GM21529 (cell line): Measurements from ENCODE around the gene CCNYL1.
"Not testable (repeated sequence)": the region's sequence is repeated elsewhere in the genome, so short reads cannot be mapped to it uniquely, and the experiment has no call there.

Source experiments
- ATAC-seq: cut with Tn5 transposase; IDR thresholded peaks from one replicate; pipeline ENCODE4 v1.9.1; 2021; ENCODE audit not compliant: unreplicated experiment

CCNYL1 gene

GRCh38 chr2:207696911-207697310 lies 14.5 kb upstream of the CCNYL1 start:
- ATAC-seq: not testable (repeated sequence)

- ATAC-seq: no peak
These were observed 14.0 kb upstream of the CCNYL1 start for GRCh38 chr2:207697411-207697810.

DNA sequence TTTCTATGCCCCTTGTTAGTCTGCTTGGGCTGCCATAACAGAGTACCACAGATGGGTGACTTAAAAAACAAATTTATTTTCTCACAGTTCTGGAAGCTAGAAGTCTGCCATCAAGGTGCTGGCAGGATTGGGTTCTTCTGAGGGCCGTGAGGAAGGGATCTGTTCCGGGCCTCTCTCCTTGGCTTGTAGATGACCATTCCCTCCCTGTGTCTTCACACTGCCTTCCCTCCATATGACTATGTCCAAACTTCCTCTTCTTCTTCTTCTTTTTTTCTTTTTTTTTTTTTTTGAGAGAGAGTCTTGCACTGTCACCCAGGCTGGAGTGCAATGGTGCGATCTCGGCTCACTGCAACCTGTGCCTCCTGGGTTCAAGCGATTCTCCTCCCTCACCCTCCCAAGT lies 13.1 kb upstream of the CCNYL1 start:
- no peak for ATAC-seq

DNA sequence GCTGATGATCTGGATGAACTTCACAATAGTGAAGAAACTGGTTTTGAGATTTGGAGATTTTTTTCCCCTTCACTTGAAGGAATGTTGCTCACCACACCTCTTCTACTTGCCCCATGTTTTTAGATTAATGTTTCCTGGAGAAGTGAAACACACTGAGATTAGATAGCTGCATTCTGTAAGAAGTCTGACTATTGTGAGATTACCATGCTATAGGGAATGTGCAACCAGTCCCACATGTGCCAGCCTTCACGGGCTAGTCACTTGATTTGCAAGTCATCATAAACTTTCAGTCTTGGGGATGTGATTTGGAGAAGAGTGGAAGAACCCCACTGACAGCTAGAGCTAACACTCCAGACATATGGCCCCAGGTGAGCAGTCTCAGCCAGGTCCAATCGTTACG lies 7.4 kb upstream of the CCNYL1 start:
- no peak for ATAC-seq

DNA sequence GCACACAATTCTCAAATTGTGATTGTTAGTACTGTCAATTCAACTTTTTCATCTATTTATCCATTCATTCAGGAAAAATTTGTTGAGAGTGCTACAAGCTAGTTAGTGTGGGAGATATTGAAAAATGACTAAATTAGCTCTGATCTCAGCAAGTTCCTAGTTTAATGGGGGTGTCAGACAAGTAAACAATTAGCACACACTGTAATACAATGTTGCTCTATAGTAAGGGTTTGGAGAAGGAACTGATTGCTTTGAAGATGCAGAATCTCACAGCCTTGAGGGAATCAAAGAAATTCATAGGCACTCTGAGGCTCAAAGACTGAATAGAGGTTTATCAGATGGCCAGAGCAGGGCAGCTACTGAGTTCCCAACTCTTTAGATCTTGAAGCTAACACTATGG lies 6.8 kb upstream of the CCNYL1 start:
- no peak for ATAC-seq

GRCh38 chr2:207706936-207707860 lies 4.2 kb upstream of the CCNYL1 start:
- no peak for ATAC-seq

- ATAC-seq: peak; percentile 23
These were observed 500 bp downstream of the CCNYL1 start for GRCh38 chr2:207711750-207712530.

GRCh38 chr2:207716056-207716455 lies 4.6 kb downstream of the CCNYL1 start:
- no peak for ATAC-seq

DNA sequence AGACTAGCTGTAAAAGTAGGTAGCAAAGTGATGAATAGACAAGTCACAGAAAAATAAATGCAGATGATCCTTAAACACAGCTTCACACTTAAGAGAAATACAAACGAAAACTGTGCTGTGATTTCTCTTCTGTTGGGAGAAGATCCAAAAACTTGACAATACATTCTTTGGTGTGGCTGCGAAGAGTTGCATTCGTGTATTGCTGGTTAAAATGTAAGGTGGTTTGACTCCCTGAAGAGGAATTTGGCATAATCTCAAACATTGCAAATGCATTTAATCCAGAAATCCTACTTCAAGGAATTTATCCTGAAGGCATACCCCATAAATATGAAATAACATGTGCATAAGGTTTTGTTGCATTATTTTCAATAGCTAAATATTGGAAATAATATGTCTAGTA lies 7.1 kb downstream of the CCNYL1 start:
- no peak for ATAC-seq

DNA sequence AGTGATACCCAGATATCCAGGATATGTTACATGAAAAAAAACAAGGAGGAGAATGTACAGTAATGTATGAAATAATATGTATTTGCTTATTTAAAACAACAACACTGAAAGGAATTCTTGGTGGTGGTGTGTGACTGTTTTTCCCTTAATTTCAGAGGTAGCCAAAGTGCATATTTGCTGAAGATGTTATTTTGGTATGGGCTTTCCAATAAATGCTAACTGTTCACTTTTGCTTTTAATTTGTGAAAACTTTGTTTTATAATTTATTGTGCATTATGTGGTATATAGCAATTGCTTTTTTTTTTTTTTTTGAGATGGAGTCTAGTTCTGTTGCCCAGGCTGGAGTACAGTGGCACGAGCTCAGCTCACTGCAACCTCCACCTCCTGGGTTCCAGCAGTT lies 7.6 kb downstream of the CCNYL1 start:
- no peak for ATAC-seq

- not testable (repeated sequence) for ATAC-seq
These were observed 8.2 kb downstream of the CCNYL1 start for GRCh38 chr2:207719655-207720054.

GRCh38 chr2:207720517-207721187 lies 9.2 kb downstream of the CCNYL1 start:
- ATAC-seq: no peak

- ATAC-seq: no peak
These were observed 11.5 kb downstream of the CCNYL1 start for GRCh38 chr2:207722773-207723424.

GRCh38 chr2:207723425-207723787 lies 12.0 kb downstream of the CCNYL1 start:
- ATAC-seq: not testable (repeated sequence)

DNA sequence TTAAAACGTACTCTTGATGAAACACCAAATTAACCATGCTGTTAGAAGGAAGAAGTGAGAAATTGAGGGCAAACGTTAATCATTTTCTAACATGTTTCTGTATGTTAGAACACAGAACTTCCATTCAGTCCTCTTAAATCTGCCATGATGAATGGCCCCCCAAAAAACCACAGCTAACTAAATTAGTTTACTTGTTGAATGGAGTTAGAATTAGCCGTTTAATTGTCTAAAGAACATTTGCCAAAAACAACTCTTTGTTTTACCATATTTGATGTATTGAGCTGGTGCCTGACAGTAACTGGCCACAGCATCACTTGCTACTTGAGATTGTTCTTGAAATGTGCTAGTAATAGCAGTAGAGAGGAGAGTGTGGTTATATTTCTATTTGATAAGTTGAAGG lies 12.7 kb downstream of the CCNYL1 start:
- no peak for ATAC-seq

DNA sequence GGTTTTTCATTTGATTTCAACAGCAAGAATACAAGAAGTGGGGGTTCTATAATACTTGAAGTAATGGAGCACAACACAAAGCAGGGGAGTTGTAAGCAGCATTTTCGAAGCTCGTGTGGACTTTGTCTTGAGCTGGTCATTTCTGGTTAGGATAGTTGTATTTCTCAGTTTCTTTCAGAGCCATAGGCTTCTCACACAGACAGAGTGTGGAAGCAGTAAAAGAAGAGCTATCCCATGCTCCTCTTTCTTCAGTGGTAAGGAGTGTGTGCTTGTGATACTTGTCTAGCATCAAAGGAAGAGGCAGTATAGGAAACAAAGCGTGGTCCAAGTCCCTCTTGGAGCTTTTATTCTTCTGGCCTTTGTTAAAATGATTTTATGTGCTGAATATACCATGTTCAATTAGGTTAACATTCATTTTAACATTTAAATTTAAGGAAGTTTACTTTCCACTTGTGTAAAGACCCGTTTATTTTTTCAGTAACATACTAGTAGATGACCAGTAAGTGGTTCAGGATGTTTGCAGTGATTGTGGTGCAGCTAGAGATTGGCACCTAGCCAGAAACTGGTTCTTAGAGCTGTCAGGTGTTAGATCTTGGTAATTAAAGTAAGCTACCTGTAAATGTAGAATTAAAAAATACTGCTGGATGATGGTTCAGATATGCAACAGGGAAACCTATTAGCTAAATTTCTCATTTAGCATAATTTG lies 14.6 kb downstream of the CCNYL1 start:
- ATAC-seq: no peak

- ATAC-seq: no peak
These were observed 15.8 kb downstream of the CCNYL1 start for GRCh38 chr2:207727261-207727660.

DNA sequence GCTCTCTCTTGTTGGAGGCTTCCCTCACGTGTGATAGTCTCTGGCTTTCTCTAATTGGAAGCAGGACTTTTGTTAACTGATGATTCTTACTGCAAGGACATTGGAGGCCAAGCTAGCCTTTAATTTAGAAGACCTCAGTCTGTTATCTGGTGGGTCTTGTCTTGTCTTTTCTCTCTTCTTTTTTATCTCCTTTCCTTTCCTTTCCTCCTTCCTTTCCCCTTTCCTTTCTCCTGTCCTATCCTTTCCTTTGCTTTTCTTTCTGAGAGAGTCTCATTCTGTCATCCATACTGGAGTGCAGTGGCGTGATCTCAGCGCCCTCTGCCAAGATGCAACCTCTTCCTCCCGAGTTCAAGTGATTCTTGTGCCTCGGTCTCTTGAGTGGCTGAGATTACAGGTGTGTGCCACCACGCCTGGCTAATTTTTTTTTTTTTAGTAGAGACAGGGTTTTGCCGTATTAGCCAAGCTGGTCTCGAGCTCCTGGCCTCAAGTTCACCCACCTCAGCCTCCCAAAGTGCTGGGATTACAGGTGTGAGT lies 18.1 kb downstream of the CCNYL1 start:
- ATAC-seq: no peak

DNA sequence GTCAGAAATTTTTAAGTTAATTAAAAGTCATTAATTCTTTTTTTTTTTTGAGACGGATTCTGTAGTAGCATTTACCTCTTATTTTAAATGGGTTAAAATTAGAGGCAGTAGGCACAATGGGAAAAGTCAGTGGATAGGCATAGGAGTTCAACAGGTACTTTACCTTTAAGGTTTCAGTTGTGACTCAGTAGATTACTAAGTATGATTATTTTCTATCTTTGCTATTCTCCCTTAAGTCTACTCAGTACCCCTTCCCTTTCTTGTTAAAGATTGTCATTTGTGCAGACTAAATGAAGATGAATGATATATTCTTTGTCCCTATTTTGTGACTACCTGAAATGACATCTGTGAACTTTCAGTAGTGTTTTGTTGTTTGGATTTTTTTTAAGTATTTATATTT lies 19.7 kb downstream of the CCNYL1 start:
- ATAC-seq: no peak

GRCh38 chr2:207733597-207734240 lies 22.3 kb downstream of the CCNYL1 start:
- ATAC-seq: no peak
